Measurements from ENCODE around the gene SETD6. TPM values are rescaled to one million over a fixed set of nuclear protein-coding genes. Genes with fewer than 3 reads are reported as not detected.
A peak's percentile ranks its signal among the peaks of the same experiment; 100 is the strongest.

Gene SETD6
- 102 and 113 TPM in 2 replicates for total RNA-seq (2011; cell fraction: chromatin; rRNA removed; ENCODE audit: low replicate concordance)
- 84.7 and 97.7 TPM in 2 replicates for total RNA-seq (2011; cell fraction: nucleolus; rRNA removed)
- total RNA-seq (2011; cell fraction: nucleoplasm; rRNA removed), result 88.4 and 88.6 TPM in 2 replicates
- total RNA-seq (2014; rRNA removed), result 28.1 and 33.9 TPM in 2 replicates
- 19.8 and 21.4 TPM in 2 replicates for total RNA-seq (2014; rRNA removed; fragmentation: Illumina TruSeq; extraction: Trizol)
- total RNA-seq (2015; rRNA removed; fragmentation: Illumina TruSeq; extraction: Trizol), result 19.3 and 20.2 TPM in 2 replicates
- total RNA-seq (2021), result 24.4 and 28.5 TPM in 2 replicates
- polyA plus RNA-seq (2011; rRNA removed), result 23.7 and 29.2 TPM in 2 replicates
- 11.1 and 23.6 TPM in 2 replicates for polyA plus RNA-seq (2011; cell fraction: cytosol; rRNA removed)
- polyA plus RNA-seq (2011; cell fraction: nucleus; rRNA removed), result 78.8 and 120 TPM in 2 replicates
- 17.5 and 21.5 TPM in 2 replicates for polyA plus RNA-seq (2012)
- 18.3 and 19.3 TPM in 2 replicates for polyA plus RNA-seq (2014; fragmentation: Illumina TruSeq; extraction: Trizol)
- 1 to 10 TPM; 9.2 to 9.6 TPM for polyA plus RNA-seq (2014; fragmentation: Nextera tagmentation; extraction: Ambion mirVana)
- 37.2 and 40.9 TPM in 2 replicates for polyA plus RNA-seq (2014; rRNA removed)
- polyA minus RNA-seq (2011; rRNA and poly(A)+ RNA removed), result 25.0 and 25.3 TPM in 2 replicates
- 9.0 and 16.0 TPM in 2 replicates for polyA minus RNA-seq (2011; cell fraction: cytosol; rRNA and poly(A)+ RNA removed)
- polyA minus RNA-seq (2011; cell fraction: nucleus; rRNA and poly(A)+ RNA removed), result 47.0 and 59.0 TPM in 2 replicates
- percentile 85 among the genes with signal in this experiment for Bru-seq, nascent RNA
- BruChase-seq, experiment 1, labeled RNA remaining after a 2-hour chase, result percentile 67 among the genes with signal in this experiment
- BruChase-seq, experiment 2, labeled RNA remaining after a 6-hour chase, result percentile 71 among the genes with signal in this experiment
- long read RNA-seq, experiment 1, transcript SETD6-202 (9 exons, 2,042 nt), result minor isoform, 6 of 65 reads
- long read RNA-seq, experiment 1, transcript SETD6-201 (8 exons, 1,553 nt), result major isoform, 20 of 65 reads
- long read RNA-seq, experiment 1, partial matches to known transcripts, result 19 of 65 reads
- long read RNA-seq, experiment 1, other reads (novel, unspliced or antisense), result 17 of 65 reads
- long read RNA-seq, experiment 2, partial matches to known transcripts, result 4 of 18 reads
- long read RNA-seq, experiment 2, other reads (novel, unspliced or antisense), result 7 of 18 reads
- long read RNA-seq, experiment 3, transcript SETD6-202 (9 exons, 2,042 nt), result minor isoform, 5 of 28 reads
- long read RNA-seq, experiment 3, transcript SETD6-201 (8 exons, 1,553 nt), result major isoform, 9 of 28 reads
- long read RNA-seq, experiment 3, partial matches to known transcripts, result 4 of 28 reads
- long read RNA-seq, experiment 3, other reads (novel, unspliced or antisense), result 10 of 28 reads

DNA sequence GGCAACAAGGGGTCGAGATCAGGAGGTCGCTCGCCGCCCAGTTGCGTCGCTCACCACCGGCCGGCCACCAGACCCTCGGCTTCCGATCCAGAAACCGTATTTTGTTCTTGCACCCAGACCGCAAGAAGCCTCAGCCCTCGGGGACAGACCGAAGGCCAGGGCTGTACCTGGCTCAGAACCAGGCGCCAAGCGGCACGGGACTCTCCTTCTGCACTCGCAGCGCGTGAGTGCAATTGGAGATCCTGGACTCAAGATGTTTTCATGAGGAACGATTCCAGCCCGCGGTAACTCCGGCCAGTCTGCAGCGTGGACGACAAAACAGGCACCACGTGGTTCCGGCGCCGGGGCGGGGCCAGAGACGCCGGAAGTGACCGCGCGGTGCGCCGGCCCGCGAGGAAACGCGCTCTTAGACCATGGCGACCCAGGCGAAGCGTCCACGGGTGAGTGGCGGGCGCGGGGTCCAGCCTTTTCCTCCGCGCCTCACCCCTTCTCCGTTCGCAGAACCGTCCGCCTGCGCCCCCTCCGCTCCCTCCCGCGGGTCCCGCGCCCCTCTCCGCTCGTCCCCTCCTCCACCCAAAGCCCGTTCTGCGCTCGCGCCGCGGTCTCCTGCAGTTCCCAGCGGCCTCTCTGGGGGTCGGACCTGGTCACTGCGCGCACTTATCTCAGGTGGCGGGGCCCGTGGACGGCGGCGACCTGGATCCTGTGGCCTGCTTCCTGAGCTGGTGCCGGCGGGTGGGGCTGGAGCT lies at the start of gene SETD6:
Gene SETD6, plus strand, starts transcription at position 393 of the 746 bp plus-strand sequence. Its CDS starts 21 bp downstream, at position 414.
- BruUV-seq (replicated peaks), result TSS peak; percentile 84
- H3K79me2 ChIP-seq (ENCODE audit: control insufficient read depth, insufficient read depth, low read length), result peaks cover 30% of the 10 kb centered on the region
- FAIRE-seq, result peak; percentile 90
- TF ChIP-seq, protein P1, sequence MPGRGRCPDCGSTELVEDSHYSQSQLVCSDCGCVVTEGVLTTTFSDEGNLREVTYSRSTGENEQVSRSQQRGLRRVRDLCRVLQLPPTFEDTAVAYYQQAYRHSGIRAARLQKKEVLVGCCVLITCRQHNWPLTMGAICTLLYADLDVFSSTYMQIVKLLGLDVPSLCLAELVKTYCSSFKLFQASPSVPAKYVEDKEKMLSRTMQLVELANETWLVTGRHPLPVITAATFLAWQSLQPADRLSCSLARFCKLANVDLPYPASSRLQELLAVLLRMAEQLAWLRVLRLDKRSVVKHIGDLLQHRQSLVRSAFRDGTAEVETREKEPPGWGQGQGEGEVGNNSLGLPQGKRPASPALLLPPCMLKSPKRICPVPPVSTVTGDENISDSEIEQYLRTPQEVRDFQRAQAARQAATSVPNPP (IDR thresholded peaks at IDR 0.05; ENCODE audit: borderline replicate concordance, insufficient read depth, insufficient read length), result no peak
- no peak for TF ChIP-seq ZNF134 (CRISPR knock-in tag; conservative IDR thresholded peaks at IDR 0.05)
- no peak for TF ChIP-seq SMARCA5 (IDR thresholded peaks at IDR 0.05)
- TF ChIP-seq MAFK (IDR thresholded peaks at IDR 0.05; ENCODE audit: low read length), result no peak
- peak; percentile 61 for TF ChIP-seq SP1 (CRISPR knock-in tag; IDR thresholded peaks at IDR 0.05)
- no peak for TF ChIP-seq SNRNP70 (optimal IDR thresholded peaks at IDR 0.05; ENCODE audit: low read depth, low read length)
- TF ChIP-seq SMC3 (conservative IDR thresholded peaks at IDR 0.05; ENCODE audit: insufficient read depth, low read depth, low read length), result no peak
- no peak for TF ChIP-seq CBX2 (IDR thresholded peaks at IDR 0.05; ENCODE audit: insufficient read depth, low read length, poor library complexity, severe bottlenecking)
- peak; percentile 88 for TF ChIP-seq BHLHE40 (IDR thresholded peaks at IDR 0.05; ENCODE audit: low read length)

More for the DNA sequence above, at the start of gene SETD6:
- peaks cover 16% of the 10 kb centered on the region for H4K20me1 ChIP-seq (replicated peaks; ENCODE audit: control insufficient read depth, insufficient read depth, low read length)
- DNase-seq (ENCODE audit: extremely low read depth in 1 of 4, low spot score in 3 of 4) (peak; percentile 84 to 94 (median 85)), ATAC-seq (peak; percentile 89)
- peak within 1 kb of the TSS; percentile 92 for H3K27ac ChIP-seq (ENCODE audit: extremely low read depth, low read depth, low read length)
- under 1% methylated on average over 52 of the region's 80 CpGs for WGBS (ENCODE audit: insufficient coverage, low coverage, missing lambda C conversion rate)
- intact Hi-C loops (cut with micrococcal nuclease), result no loop called here
- H3K9me3 ChIP-seq (replicated peaks; ENCODE audit: control insufficient read depth, insufficient read depth, low read depth, low read length), result no peaks in the 10 kb centered on the region
- peak within 1 kb of the TSS; percentile 92 for H2AFZ ChIP-seq (ENCODE audit: low read depth, low read length)
- peak within 1 kb of the TSS; percentile 95 for H3K4me2 ChIP-seq (ENCODE audit: insufficient read depth, low read length)
- peaks cover 4 to 44% of the 10 kb centered on the region in 2 experiments; a peak in 4 of 5 replicates for H3K4me1 ChIP-seq (replicated peaks in 1 of 2; ENCODE audit: control insufficient read depth in 2 of 2, insufficient read depth in 2 of 2, low read length in 2 of 2)
- H3K4me3 ChIP-seq, result peak within 1 kb of the TSS; percentile 88
- POLR2A ChIA-PET, result interaction anchor here (0.7 to 1.3 kb wide), 4 partner anchors 23 to 149 kb away, joined by 3 to 4 read pairs (median 3); partner anchors contain the start of gene GINS3
- peaks cover 41% of the 10 kb centered on the region for H3K36me3 ChIP-seq (ENCODE audit: control insufficient read depth, insufficient read depth, low read length)
- CTCF ChIA-PET (ENCODE audit: low intra/inter-chr PET ratio), result interaction anchor here (1.6 kb wide), 1 partner anchor 146 kb away, joined by 4 read pairs; no protein-coding TSS in a partner anchor
- H3K27me3 ChIP-seq (ENCODE audit: control insufficient read depth in 2 of 2, insufficient read depth in 2 of 2, low read length in 2 of 2), result no peaks in the 10 kb centered on the region
- in situ Hi-C loops (cut with MboI), result no loop called here
- peak within 1 kb of the TSS; percentile 83 to 98 for H3K9ac ChIP-seq (ENCODE audit: insufficient read depth in 1 of 2, low read depth in 2 of 2, low read length in 2 of 2)
- H3K9me1 ChIP-seq (ENCODE audit: control insufficient read depth, insufficient read depth, low read length), result no peaks in the 10 kb centered on the region
